Astrocyte of the hippocampus (primary cell): ENCODE measurements around the gene HCAR3.
A peak's percentile ranks its signal among the peaks of the same experiment; 100 is the strongest.

Experiments
- DNase-seq: peaks from one replicate; pipeline ENCODE4 v3.0.0; 2011; ENCODE audit warnings: low read depth, low spot score

The HCAR3 gene

DNA sequence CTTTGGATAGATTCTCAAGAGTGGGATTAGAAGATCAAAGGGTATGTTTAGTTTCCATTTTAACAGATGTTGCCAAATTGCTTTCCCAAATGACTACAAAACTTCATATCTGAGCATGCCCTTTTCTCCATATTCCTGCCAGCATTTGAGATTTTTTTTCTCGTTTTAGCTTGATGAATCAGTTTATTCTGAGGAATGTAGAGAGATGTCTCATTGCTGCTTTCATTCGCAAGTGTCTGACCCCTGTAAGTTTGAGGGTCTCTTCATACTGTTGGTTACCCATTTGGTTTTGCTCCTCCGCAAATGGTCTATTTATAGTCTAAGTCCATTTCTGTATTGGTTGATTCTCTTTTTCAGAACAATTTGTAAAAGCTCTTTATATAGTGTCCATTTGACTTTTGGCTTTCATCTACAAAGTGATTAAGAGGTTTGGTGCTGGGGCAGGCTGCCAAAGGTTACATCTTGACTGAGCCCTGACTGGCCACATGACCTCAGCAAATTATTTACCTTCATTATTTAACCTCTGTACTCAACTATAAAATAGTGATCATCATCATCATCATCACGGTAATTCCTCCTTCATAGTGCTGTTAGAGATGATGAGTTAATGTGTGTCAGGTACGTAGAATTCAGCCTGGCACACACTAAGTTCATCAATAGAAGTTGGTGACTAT lies 47.1 kb downstream of the HCAR3 start:
- DNase-seq, result peak; percentile 38

DNA sequence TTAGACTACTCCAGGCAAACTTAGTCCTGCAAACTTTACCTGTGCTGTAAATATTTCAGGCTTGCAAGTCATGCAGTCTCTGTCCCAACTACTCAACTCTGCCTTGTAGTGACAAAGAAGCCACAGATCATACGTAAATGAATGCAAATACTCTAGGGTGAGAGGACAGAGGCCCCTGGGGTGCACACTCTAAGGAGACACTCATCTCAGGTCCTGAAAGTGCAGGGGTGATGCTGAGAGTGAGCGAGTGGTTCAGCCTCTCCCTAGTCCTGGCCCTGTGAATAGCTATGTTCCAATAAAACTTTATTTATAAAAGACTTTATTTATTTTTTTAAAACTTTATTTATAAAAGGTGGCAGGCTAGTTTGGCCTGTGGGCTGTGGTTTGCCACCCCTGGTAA lies 48.3 kb downstream of the HCAR3 start:
- DNase-seq, result no peak

DNA sequence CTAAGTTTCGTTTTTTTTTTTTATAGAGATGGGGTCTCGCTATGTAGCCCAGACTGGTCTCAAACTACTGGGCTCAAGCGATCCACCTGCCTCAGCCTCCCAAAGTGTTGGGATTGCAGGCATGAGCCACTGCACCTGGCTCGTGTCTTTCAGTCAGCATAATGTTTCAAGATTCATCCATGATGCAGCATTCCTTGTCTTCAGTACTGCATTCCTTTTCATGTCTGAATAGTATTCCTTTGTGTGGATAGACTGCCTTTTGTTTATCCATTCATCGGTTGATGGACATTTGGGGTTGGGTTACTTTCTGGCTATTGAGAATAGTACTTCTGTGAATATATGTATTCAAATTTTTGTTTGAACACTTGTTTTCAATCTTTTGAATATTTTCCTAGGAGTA lies 50.9 kb downstream of the HCAR3 start:
- no peak for DNase-seq

DNA sequence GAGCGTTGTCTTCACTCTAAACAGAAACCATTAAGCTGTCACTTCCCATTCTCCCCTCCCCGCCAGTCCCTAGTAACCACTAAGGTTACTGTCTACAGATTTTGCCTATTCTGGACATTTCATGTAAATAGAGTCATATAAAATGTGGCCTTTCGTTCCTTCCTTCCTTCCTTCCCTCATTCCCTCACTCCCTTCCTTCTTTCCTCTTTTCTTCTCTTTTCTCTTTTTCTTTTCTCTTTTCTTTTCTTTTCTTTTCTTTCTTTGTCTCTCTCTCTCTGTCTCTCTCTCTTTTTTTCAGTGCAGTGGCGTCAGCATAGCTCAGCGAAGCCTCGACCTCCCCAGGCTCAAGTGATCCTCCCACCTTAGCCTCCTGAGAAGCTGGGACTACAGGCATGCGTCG lies 51.3 kb downstream of the HCAR3 start:
- DNase-seq, result no peak
